OCI-LY1 (cell line): Measurements from ENCODE around the gene BCL11A.

Experiments
- H2AFZ ChIP-seq: fragments of 200-600 bp; sonication (generic), shearing (Covaris generic); 2 replicates; pipeline ENCODE4 v1.6.0; 2014; ENCODE audit warnings: antibody characterized with exemption, mild to moderate bottlenecking, low read length
- H3F3A ChIP-seq: fragments of 200-600 bp; sonication (generic), shearing (Covaris generic); 2 replicates; pipeline ENCODE4 v1.6.0; 2014; ENCODE audit warnings: mild to moderate bottlenecking, antibody characterized with exemption, low read length, moderate library complexity; ENCODE audit not compliant: insufficient read depth
- H3K27ac ChIP-seq: fragments of 200-600 bp; sonication (generic); 2 replicates; pipeline ENCODE4 v1.5.1; 2014; ENCODE audit warnings: low read length, mixed run types, mild to moderate bottlenecking, low read depth; ENCODE audit not compliant: poor library complexity, severe bottlenecking
- H3K27me3 ChIP-seq: fragments of 200-600 bp; sonication (generic); 2 replicates; pipeline ENCODE4 v1.6.0; 2014; ENCODE audit warnings: antibody characterized with exemption, mild to moderate bottlenecking, low read length, moderate library complexity; ENCODE audit not compliant: insufficient read depth
- H3K36me3 ChIP-seq: fragments of 200-600 bp; sonication (generic); 2 replicates; pipeline ENCODE4 v1.6.1; 2014; ENCODE audit warnings: mild to moderate bottlenecking, antibody characterized with exemption, low read length, moderate library complexity, mixed read lengths; ENCODE audit not compliant: insufficient read depth
- H3K4me1 ChIP-seq: fragments of 200-600 bp; sonication (generic); 2 replicates; pipeline ENCODE4 v1.5.1; 2014; ENCODE audit warnings: mild to moderate bottlenecking, low read length, moderate library complexity; ENCODE audit not compliant: insufficient read depth, severe bottlenecking
- H3K4me2 ChIP-seq: fragments of 200-600 bp; sonication (generic), shearing (Covaris generic); 2 replicates; pipeline ENCODE4 v1.6.1; 2014; ENCODE audit warnings: low read length
- H3K4me3 ChIP-seq: fragments of 200-600 bp; sonication (generic); 2 replicates; pipeline ENCODE4 v1.5.1; 2014; ENCODE audit warnings: low read length, low read depth, mild to moderate bottlenecking, mixed read lengths; ENCODE audit not compliant: poor library complexity, severe bottlenecking
- H3K79me2 ChIP-seq: fragments of 200-600 bp; shearing (Covaris generic); 2 replicates; pipeline ENCODE4 v1.6.1; 2016; ENCODE audit warnings: mixed run types, low read length, mixed read lengths; ENCODE audit not compliant: insufficient read depth
- H3K9ac ChIP-seq: fragments of 200-600 bp; sonication (generic), shearing (Covaris generic); 2 replicates; pipeline ENCODE4 v1.6.1; 2014; ENCODE audit warnings: mild to moderate bottlenecking, low read length, mixed read lengths
- H3K9me2 ChIP-seq: fragments of 200-600 bp; sonication (generic), shearing (Covaris generic); 2 replicates; pipeline ENCODE4 v1.6.1; 2014; ENCODE audit warnings: low read depth, mild to moderate bottlenecking, low read length, mixed read lengths
- H3K9me3 ChIP-seq: fragments of 200-600 bp; shearing (Covaris generic); 2 replicates; pipeline ENCODE4 v1.6.1; 2014; ENCODE audit warnings: low read length, mixed read lengths
- H4K20me1 ChIP-seq: fragments of 200-600 bp; sonication (generic), shearing (Covaris generic); 2 replicates; pipeline ENCODE4 v1.6.0; 2016; ENCODE audit warnings: mild to moderate bottlenecking, low read length; ENCODE audit not compliant: insufficient read depth
- EZH2 ChIP-seq: fragments of 200-600 bp; sonication (generic), shearing (Covaris generic); IDR thresholded peaks from 2 replicates; pipeline ENCODE4 v1.8.0; 2017; ENCODE audit warnings: borderline replicate concordance, mixed run types, mild to moderate bottlenecking, antibody characterized with exemption, low read length, moderate library complexity, mixed read lengths
- TF ChIP-seq, protein P1 (sequence below): fragments of 200-600 bp; sonication (generic), shearing (Covaris generic); IDR thresholded peaks from 2 replicates; pipeline ENCODE4 v1.5.1; 2017; ENCODE audit warnings: mild to moderate bottlenecking, antibody characterized with exemption, low read length, moderate library complexity, mixed read lengths

BCL11A gene

DNA sequence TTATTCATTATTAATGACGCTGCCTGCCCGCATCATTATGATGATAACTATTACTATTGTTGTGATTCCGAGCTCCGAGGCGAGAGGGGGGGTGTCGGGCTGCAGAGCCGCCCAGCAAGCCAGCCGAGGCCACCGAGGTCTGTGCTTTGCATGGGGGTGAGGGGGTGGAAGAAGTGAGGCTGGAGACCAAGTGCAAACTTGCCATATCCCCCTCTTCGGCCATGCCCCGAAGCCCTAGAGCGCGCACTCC lies 3.6 kb downstream of the BCL11A start:
- Histone ChIP-seq H3K36me3 (peaks cover 8% of the 10 kb centered on the region; the same call in 1 of the 2 replicates), H2AFZ (peak overlapping the region; percentile 38; the same call in 1 of the 2 replicates), H3K4me2 (peak overlapping the region; percentile 96), H3K27me3 (no peaks in the 10 kb centered on the region), H3K4me3 (peak overlapping the region; percentile 78), H3F3A (no peaks in the 10 kb centered on the region), H3K9me3 (no peaks in the 10 kb centered on the region), H4K20me1 (no peaks in the 10 kb centered on the region), H3K79me2 (no peaks in the 10 kb centered on the region), H3K9ac (peak overlapping the region; percentile 65), H3K4me1 (peaks cover 72% of the 10 kb centered on the region), H3K9me2 (no peaks in the 10 kb centered on the region), H3K27ac (peak overlapping the region; percentile 10)
- TF ChIP-seq, protein P1, sequence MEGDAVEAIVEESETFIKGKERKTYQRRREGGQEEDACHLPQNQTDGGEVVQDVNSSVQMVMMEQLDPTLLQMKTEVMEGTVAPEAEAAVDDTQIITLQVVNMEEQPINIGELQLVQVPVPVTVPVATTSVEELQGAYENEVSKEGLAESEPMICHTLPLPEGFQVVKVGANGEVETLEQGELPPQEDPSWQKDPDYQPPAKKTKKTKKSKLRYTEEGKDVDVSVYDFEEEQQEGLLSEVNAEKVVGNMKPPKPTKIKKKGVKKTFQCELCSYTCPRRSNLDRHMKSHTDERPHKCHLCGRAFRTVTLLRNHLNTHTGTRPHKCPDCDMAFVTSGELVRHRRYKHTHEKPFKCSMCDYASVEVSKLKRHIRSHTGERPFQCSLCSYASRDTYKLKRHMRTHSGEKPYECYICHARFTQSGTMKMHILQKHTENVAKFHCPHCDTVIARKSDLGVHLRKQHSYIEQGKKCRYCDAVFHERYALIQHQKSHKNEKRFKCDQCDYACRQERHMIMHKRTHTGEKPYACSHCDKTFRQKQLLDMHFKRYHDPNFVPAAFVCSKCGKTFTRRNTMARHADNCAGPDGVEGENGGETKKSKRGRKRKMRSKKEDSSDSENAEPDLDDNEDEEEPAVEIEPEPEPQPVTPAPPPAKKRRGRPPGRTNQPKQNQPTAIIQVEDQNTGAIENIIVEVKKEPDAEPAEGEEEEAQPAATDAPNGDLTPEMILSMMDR, result no peak
- no peak for TF ChIP-seq EZH2

DNA sequence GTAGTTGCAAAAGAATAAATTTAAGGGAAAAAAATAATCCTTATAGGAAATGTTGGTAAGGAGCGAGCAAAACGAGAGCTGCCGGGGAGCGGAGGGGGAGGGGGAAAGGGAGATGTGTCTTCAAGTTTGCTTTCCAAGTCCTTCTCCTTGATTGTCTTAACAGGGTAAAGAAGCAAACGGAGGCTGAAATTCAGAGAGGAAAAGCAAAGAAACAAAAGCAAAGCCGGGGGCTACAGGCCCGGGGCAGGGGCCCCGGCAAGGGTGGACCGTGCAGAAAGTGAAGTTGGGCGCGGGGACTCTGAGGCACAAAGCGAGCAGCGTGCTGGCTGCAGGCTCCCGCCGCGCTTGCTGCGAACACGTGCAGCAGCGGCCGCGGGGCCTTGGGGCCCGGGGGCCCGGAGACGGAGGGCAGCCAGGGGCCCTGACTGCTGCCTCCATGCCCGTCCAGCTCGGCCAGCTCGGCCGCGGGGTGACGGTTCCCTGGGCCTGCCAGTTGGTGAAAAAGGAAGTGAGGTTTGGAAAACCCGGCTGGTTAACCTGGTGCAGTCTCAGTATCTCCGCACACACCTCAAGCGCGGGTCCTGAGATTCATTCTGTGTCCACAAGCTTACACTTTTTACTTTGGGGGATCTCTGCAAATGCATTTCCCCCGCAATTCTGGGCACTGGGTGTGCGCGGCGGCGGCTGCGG lies 4.1 kb downstream of the BCL11A start:
- Histone ChIP-seq H3K79me2 (no peaks in the 10 kb centered on the region), H3F3A (no peaks in the 10 kb centered on the region), H3K4me1 (peaks cover 72% of the 10 kb centered on the region), H3K27ac (peak overlapping the region; percentile 10), H3K9me2 (no peaks in the 10 kb centered on the region), H3K4me3 (peak overlapping the region; percentile 78), H3K9ac (peak overlapping the region; percentile 65), H4K20me1 (no peaks in the 10 kb centered on the region), H3K27me3 (no peaks in the 10 kb centered on the region), H2AFZ (peak overlapping the region; percentile 38; the same call in 1 of the 2 replicates), H3K36me3 (peaks cover 8% of the 10 kb centered on the region; the same call in 1 of the 2 replicates), H3K4me2 (peak overlapping the region; percentile 96), H3K9me3 (no peaks in the 10 kb centered on the region)
- TF ChIP-seq EZH2, result no peak
- TF ChIP-seq, protein P1, result no peak

DNA sequence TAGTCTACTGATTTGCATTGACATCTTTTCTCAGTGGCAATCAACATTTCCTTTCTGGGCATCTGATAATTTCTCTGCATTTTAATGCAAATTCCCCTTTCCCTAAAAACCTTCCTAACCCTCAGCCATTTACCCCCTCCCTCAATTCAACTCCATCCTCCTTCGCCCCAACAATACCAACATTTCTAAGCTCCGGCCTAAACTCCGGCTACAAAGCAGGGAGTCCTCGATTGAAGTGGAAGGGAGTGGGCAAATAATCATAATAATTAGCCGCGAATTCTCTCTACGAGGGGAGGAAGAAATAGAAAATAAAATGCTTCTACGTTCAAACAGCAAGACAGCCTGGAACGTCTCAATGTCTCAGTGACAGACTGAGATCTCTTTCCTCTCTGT lies 4.6 kb downstream of the BCL11A start:
- H3K27ac ChIP-seq, result no peak overlapping the region
- peak overlapping the region; percentile 78 for H3K4me3 ChIP-seq
- TF ChIP-seq, protein P1, result no peak
- no peak for TF ChIP-seq EZH2
- H3K27me3 ChIP-seq, result no peaks in the 10 kb centered on the region
- peaks cover 75% of the 10 kb centered on the region for H3K4me1 ChIP-seq
- H3K79me2 ChIP-seq, result no peaks in the 10 kb centered on the region
- no peaks in the 10 kb centered on the region for H4K20me1 ChIP-seq
- H3K9me2 ChIP-seq, result no peaks in the 10 kb centered on the region
- H3K9ac ChIP-seq, result peak overlapping the region; percentile 65; the same call in 1 of the 2 replicates
- H3K36me3 ChIP-seq, result peaks cover 9% of the 10 kb centered on the region; the same call in 1 of the 2 replicates
- no peaks in the 10 kb centered on the region for H3K9me3 ChIP-seq
- no peak overlapping the region for H2AFZ ChIP-seq
- H3F3A ChIP-seq, result no peaks in the 10 kb centered on the region
- peak overlapping the region; percentile 96 for H3K4me2 ChIP-seq
